SU-DHL-6 (cell line): ENCODE results near the gene COMMD6.
A peak's percentile ranks its signal among the peaks of the same experiment; 100 is the strongest.
"Not testable (repeated sequence)": the region's sequence is repeated elsewhere in the genome, so short reads cannot be mapped to it uniquely, and the experiment has no call there.

Experiments
- H2AFZ ChIP-seq: fragments of 200-600 bp; sonication (generic); 2 replicates; pipeline ENCODE4 v1.6.1; 2014; ENCODE audit warnings: low read depth, mild to moderate bottlenecking, moderate library complexity, mixed read lengths, antibody characterized with exemption, low read length; ENCODE audit not compliant: severe bottlenecking
- H3F3A ChIP-seq: fragments of 200-600 bp; shearing (Covaris generic); 2 replicates; pipeline ENCODE4 v1.6.0; 2016; ENCODE audit warnings: antibody characterized with exemption, mild to moderate bottlenecking; ENCODE audit not compliant: insufficient read depth
- H3K27ac ChIP-seq: fragments of 200-600 bp; sonication (generic); 2 replicates; pipeline ENCODE4 v1.5.1; 2016; ENCODE audit warnings: low read depth, mild to moderate bottlenecking, low read length, moderate library complexity, mixed read lengths
- H3K27me3 ChIP-seq: fragments of 200-600 bp; sonication (generic), shearing (Covaris generic); 2 replicates; pipeline ENCODE4 v1.6.0; 2014; ENCODE audit warnings: mild to moderate bottlenecking, low read length
- H3K36me3 ChIP-seq: fragments of 200-600 bp; sonication (generic); 2 replicates; pipeline ENCODE4 v1.6.1; 2014; ENCODE audit warnings: mild to moderate bottlenecking, low read length, mixed read lengths
- H3K4me2 ChIP-seq: fragments of 300-600, 200-600 bp; shearing (Covaris generic), sonication (generic); 2 replicates; pipeline ENCODE4 v1.6.0; 2014; ENCODE audit warnings: low read length, low read depth, mild to moderate bottlenecking; ENCODE audit not compliant: poor library complexity, severe bottlenecking
- H3K4me3 ChIP-seq: fragments of 200-600 bp; sonication (generic); 2 replicates; pipeline ENCODE4 v1.5.1; 2014; ENCODE audit warnings: antibody characterized with exemption, low read length, mild to moderate bottlenecking, mixed read lengths; ENCODE audit not compliant: insufficient read depth, poor library complexity, severe bottlenecking
- H3K79me2 ChIP-seq: fragments of 200-600 bp; sonication (generic); 2 replicates; pipeline ENCODE4 v1.6.1; 2014; ENCODE audit warnings: mild to moderate bottlenecking, low read length, moderate library complexity; ENCODE audit not compliant: insufficient read depth
- H3K9ac ChIP-seq: fragments of 200-600 bp; sonication (generic); 2 replicates; pipeline ENCODE4 v1.7.0; 2014; ENCODE audit warnings: mild to moderate bottlenecking, low read length
- H3K9me2 ChIP-seq: fragments of 200-600 bp; sonication (generic); replicated peaks from 2 replicates; pipeline ENCODE4 v1.6.1; 2014; ENCODE audit warnings: low read length; ENCODE audit not compliant: insufficient read depth
- H3K9me3 ChIP-seq: fragments of 200-600 bp; sonication (generic); 2 replicates; pipeline ENCODE4 v1.6.1; 2014; ENCODE audit warnings: low read length, mixed read lengths; ENCODE audit not compliant: insufficient read depth
- H4K20me1 ChIP-seq: fragments of 200-600 bp; sonication (generic); 2 replicates; pipeline ENCODE4 v1.6.1; 2014; ENCODE audit warnings: low read depth, mild to moderate bottlenecking, antibody characterized with exemption, low read length, moderate library complexity, mixed read lengths
- CTCF ChIP-seq: fragments of 200-600 bp; sonication (generic); IDR thresholded peaks from one replicate; pipeline ENCODE4 v1.5.1; 2017; ENCODE audit warnings: antibody characterized with exemption, mild to moderate bottlenecking, low read length, moderate library complexity; ENCODE audit not compliant: insufficient read depth, poor library complexity, severe bottlenecking
- EZH2phosphoT487 ChIP-seq: fragments of 200-600 bp; sonication (generic), shearing (Covaris generic); conservative IDR thresholded peaks from 2 replicates; pipeline ENCODE4 v1.6.1; 2018; ENCODE audit warnings: mild to moderate bottlenecking, antibody characterized with exemption, low read length, moderate library complexity, mixed read lengths

COMMD6 gene

GRCh38 chr13:75550159-75550567 is 12.5 kb upstream of the COMMD6 start:
- Histone ChIP-seq H3K9ac (peak overlapping the region; percentile 90), H3K4me3 (peak overlapping the region; percentile 95), H3K36me3 (peaks cover 16% of the 10 kb centered on the region; the same call in 1 of the 2 replicates), H3K9me3 (no peaks in the 10 kb centered on the region), H3K27me3 (no peaks in the 10 kb centered on the region), H3K79me2 (peaks cover 55% of the 10 kb centered on the region), H3K9me2 (no peaks in the 10 kb centered on the region), H4K20me1 (peaks cover 7% of the 10 kb centered on the region; the same call in 1 of the 2 replicates), H3F3A (no peaks in the 10 kb centered on the region), H3K27ac (peak overlapping the region; percentile 71), H3K4me2 (peak overlapping the region; percentile 91), H2AFZ (peak overlapping the region; percentile 94)
- no peak for TF ChIP-seq EZH2phosphoT487
- TF ChIP-seq CTCF, result no peak

- Histone ChIP-seq H3K79me2 (peaks cover 49% of the 10 kb centered on the region), H2AFZ (peak within 1 kb of the TSS; percentile 94), H3K4me2 (peak within 1 kb of the TSS; percentile 91), H3K9ac (peak within 1 kb of the TSS; percentile 90), H3K9me2 (no peaks in the 10 kb centered on the region), H3K27me3 (no peaks in the 10 kb centered on the region), H3K36me3 (peaks cover 14% of the 10 kb centered on the region; the same call in 1 of the 2 replicates), H3K27ac (peak within 1 kb of the TSS; percentile 71), H3K4me3 (peak within 1 kb of the TSS; percentile 95), H4K20me1 (peaks cover 7% of the 10 kb centered on the region; the same call in 1 of the 2 replicates), H3F3A (no peaks in the 10 kb centered on the region), H3K9me3 (no peaks in the 10 kb centered on the region)
- TF ChIP-seq CTCF, result peak; percentile 60
- no peak for TF ChIP-seq EZH2phosphoT487
Observed at GRCh38 chr13:75549262-75550158, 11.9 kb upstream of the COMMD6 start, which contains the start of gene UCHL3. Gene UCHL3, plus strand, starts transcription at chr13:75549791. Its CDS starts 30 bp downstream, at chr13:75549821.

GRCh38 chr13:75547917-75548316 is 10.3 kb upstream of the COMMD6 start:
- no peak overlapping the region for H3K27ac ChIP-seq
- H3K79me2 ChIP-seq, result peaks cover 33% of the 10 kb centered on the region
- no peak overlapping the region for H3K4me3 ChIP-seq
- no peaks in the 10 kb centered on the region for H3K9me3 ChIP-seq
- H4K20me1 ChIP-seq, result peaks cover 7% of the 10 kb centered on the region; the same call in 1 of the 2 replicates
- H3K4me2 ChIP-seq, result no peak overlapping the region
- H3F3A ChIP-seq, result no peaks in the 10 kb centered on the region
- no peaks in the 10 kb centered on the region for H3K9me2 ChIP-seq
- H3K27me3 ChIP-seq, result no peaks in the 10 kb centered on the region
- no peak overlapping the region for H3K9ac ChIP-seq
- no peak for TF ChIP-seq EZH2phosphoT487
- TF ChIP-seq CTCF, result no peak
- H3K36me3 ChIP-seq, result 0 out of 2 replicates have a peak, but pooled peaks cover 7% of the 10 kb centered on the region
- H2AFZ ChIP-seq, result no peak overlapping the region

DNA sequence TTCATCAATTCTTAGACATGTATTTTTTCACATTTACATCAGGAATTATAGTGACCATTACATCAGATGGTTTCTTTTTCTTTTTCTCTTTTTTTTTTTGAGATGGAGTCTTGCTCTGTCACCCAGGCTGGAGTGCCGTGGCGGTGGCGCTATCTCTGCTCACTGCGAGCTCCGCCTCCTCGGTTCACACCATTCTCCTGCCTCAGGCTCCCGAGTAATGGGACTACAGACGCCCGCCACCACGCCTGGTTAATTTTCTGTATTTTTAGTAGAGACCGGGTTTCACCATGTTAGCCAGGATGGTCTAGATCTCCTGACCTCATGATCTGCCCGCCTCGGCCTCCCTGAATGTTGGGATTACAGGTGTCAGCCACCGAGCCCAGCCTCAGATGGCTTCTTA is 7.7 kb upstream of the COMMD6 start:
- H2AFZ ChIP-seq, H3K79me2 ChIP-seq, H3K9me2 ChIP-seq, H3K36me3 ChIP-seq, H3F3A ChIP-seq, H3K4me2 ChIP-seq, H3K4me3 ChIP-seq, H3K9ac ChIP-seq, H3K9me3 ChIP-seq, H3K27me3 ChIP-seq, H3K27ac ChIP-seq, H4K20me1 ChIP-seq: not testable (repeated sequence)
